Choroid plexus epithelial cell (primary cell): ENCODE results near the gene NPIPA2.
"Not testable (repeated sequence)": the region's sequence is repeated elsewhere in the genome, so short reads cannot be mapped to it uniquely, and the experiment has no call there.

Source experiments
- DNase-seq: peaks from one replicate; pipeline ENCODE4 v3.0.0-alpha.2; 2010; ENCODE audit warnings: low read depth
- H3K4me3 ChIP-seq: 2 replicates; pipeline ENCODE4 v1.5.1; 2011; ENCODE audit warnings: low read depth, mild to moderate bottlenecking, control low read depth, low read length, moderate library complexity

NPIPA2 gene

DNA sequence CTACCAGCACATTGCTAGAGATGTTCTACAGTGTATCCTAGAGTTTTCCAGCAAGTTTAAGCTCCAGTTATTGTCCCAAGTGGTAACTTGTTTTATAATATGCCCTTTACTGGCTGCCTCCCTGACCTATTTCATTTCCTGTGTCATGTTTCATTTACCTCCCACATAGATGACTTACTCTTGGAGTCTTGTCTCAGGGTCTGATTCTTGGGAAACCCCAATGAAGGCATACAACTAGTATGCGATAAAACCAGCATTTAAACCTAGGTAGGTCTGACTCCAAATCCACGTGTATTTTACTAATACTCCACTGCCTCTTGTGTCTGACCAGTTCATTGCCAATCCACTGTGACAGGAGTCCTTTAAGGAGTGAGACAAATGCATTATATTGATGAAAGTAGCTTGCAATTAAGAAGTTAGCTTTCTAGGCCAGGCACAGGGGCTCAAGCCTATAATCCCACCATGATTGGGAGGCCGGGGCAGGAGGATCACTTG, 64.9 kb downstream of the NPIPA2 start:
- DNase-seq: peak; percentile 4
- H3K4me3 ChIP-seq: not testable (repeated sequence)

DNA sequence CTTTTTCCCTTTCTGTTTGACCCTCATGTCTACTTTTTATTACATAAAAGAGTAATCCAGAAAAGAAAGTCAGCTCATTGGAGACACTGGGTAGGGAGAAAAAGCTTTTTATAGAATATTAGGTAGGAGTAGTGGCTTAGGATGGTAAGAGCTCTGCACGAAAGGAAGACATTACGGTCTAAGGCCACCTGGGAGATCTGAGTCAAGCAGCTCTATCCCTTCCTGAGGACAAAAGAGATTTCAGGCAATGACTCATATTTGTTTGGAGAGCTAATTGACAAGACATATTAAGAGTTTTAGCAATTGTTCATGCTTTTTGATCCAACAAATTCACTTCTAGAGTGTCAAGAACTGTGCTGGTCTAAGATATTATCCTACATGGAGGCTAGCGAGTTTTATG, 71.6 kb downstream of the NPIPA2 start:
- H3K4me3 ChIP-seq, DNase-seq: not testable (repeated sequence)
